GM21786 (cell line): Measurements from ENCODE around the gene ZNF830.
A peak's percentile ranks its signal among the peaks of the same experiment; 100 is the strongest.
"Not testable (repeated sequence)": the region's sequence is repeated elsewhere in the genome, so short reads cannot be mapped to it uniquely, and the experiment has no call there.

Experiments
- ATAC-seq: cut with Tn5 transposase; IDR thresholded peaks from one replicate; pipeline ENCODE4 v1.9.1; 2021; ENCODE audit not compliant: unreplicated experiment

The ZNF830 gene

GRCh38 chr17:34961093-34961911 is at the start of gene ZNF830, which contains the start of gene CCT6B:
TSS of gene ZNF830 (plus strand) at chr17:34961540. CDS start at chr17:34961567, 27 bp downstream.
TSS of gene CCT6B (minus strand) at chr17:34961460. CDS start at chr17:34961393, 67 bp downstream.
- peak; percentile 86 for ATAC-seq

GRCh38 chr17:34913001-34913400 is 48.3 kb upstream of the ZNF830 start:
- ATAC-seq: no peak

- ATAC-seq: no peak
These were observed 45.2 kb upstream of the ZNF830 start for GRCh38 chr17:34916120-34916519.

GRCh38 chr17:34917381-34917780 is 44.0 kb upstream of the ZNF830 start:
- ATAC-seq: no peak

- no peak for ATAC-seq
These were observed 40.7 kb upstream of the ZNF830 start for GRCh38 chr17:34920676-34921075.

DNA sequence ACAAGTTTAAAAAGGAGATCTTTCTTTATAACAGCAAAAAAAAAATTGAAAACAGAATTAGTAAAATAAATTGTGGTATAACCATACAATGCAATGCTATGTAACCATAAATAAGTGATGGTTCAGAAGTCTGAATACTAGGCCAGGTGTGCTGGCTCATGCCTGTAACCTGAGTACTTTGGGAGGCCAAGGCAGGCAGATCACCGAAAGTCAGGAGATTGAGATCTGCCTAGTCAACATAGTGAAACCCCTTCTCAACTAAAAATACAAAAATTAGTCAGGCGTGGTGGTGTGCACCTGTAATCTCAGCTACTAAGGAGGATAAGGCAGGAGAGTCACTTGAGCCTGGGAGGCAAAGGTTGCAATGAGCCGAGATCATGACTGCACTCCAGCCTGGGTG is 34.7 kb upstream of the ZNF830 start:
- no peak for ATAC-seq

DNA sequence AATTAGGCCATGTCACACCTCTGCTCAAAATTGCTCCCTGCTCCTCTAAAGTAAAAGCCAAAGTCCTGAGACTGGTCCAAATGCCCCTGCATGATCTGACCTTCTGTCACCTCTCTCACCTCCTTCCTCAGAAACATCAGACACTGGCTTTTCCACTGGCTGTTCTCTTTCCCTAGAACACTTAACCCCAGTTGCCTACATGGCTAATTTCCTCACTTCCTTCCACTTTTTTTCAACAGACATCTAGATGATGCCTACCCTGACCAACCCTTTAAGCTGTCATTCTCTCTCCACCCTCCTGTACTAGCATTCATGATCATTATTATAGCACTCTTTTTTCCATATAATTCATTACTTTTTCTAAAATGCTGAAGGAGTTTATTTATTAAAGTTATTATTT is 31.1 kb upstream of the ZNF830 start:
- no peak for ATAC-seq

- ATAC-seq: not testable (repeated sequence)
These were observed 10.6 kb upstream of the ZNF830 start for GRCh38 chr17:34950780-34951179.

DNA sequence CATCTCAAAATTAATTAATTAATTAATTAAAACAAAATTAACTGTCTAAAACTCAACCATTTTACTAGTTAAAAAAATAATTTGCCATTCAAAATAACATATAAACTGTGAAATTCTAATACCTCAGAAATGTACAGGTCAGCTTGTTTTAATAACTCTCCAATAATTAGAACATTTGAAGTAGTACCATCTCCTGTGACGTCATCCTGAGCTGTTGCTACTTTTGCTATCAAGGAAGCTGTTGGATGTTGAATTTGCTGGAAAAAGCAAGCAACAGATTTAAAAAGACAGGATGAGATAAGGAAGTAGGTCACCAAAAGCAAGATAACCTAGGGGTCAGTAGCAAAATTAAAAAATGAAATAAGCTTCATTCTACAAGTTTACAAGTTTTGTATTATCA is 2.9 kb upstream of the ZNF830 start:
- ATAC-seq: no peak

GRCh38 chr17:34974179-34974578 is 12.8 kb downstream of the ZNF830 start:
- no peak for ATAC-seq

GRCh38 chr17:34974794-34975785 is 13.8 kb downstream of the ZNF830 start:
- ATAC-seq: no peak

DNA sequence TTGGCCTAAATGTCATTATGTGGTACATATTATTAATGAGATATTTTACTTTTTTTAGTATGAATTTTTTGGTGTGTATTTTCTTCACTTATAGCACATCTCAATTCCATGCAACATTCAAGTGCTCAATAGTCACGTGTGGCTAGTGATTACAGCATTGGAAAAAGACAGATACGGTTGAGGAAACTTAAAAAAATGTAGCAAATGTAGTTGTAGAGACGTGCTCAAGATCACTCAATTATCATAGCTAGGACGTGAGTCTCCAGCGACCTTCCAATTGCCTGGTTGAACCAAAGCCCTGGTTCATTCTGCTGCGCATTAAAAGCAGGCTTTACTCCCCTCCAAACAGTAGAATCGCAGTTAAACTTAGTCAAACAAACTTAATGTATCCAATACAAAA is 17.8 kb downstream of the ZNF830 start:
- no peak for ATAC-seq

DNA sequence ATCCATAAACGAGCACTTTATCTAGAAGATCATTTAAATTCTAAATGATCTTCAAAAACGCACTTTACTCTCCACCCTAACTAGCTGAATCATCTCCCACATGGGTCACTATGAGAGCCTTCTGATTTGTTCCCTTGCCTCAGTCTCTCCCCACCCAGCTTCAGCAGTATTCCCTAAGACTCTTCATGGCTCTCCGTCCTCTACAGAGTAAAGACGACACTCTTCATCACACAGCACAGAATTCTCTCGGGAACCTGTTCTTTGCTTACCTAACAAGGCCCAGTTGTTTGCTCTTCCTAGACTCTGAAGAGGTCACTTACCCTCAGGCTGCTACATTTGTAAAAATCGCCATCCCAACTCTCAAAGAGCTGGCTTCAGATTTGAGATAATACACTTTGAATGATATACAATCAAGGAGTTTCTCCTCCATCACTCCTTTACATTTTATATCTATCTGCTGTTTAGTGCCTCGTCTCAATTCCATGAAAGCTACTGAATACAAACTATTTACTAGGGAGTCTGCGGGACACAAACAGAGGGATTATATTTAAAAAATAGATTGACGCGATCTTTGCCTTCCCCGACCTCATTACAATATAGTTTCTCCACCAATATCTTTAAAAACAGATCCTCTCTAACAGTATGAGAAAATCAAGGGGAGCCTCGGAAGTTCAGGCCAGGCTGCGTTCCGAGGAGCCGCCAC is 18.5 kb downstream of the ZNF830 start:
- no peak for ATAC-seq

- ATAC-seq: peak; percentile 75
These were observed 19.0 kb downstream of the ZNF830 start, which contains the start of gene LIG3 for GRCh38 chr17:34980353-34980680. TSS of gene LIG3 (plus strand) at chr17:34980512. CDS start at chr17:34983006, 2,494 bp downstream.

DNA sequence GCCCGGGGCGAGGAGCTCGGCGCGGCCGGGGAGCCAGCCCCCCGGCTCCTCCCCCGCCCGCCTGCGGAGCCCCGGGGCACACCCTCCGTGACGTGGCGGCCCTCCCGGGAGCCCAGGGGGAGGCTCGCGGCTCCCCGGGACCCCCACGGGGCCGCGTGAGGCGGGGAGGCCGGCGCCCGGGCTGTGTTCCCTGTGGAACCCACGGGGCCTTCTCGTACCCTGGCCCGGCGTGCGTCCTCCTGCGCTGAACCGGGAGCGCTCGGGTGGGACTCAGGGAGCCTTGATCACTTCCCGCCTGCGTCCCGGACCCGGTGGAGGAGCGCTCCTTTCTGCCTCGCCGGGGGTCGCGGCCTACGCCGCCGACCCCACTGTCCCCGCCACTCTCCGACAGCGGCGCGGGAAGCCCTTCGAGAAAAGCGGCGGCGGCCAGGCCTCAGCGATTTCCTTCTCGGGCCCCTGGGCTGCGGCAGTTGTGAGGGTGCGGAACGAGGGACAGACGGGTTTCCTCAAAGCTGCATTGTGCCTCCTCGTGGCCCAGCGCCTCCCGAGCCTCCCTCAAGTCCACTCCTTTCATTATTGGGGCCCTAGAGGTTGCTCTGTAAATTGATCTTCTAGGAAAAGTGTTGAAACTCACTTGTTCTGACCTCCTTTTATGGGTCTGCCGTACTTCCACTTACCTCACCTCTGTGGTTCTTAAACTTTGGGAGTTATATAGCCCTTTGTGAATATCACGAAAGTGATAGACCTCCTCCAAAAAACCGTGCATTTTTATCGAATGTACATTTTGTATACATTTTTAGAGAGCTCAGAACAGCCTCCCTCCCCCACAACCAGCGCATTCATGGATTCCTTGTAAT is 19.6 kb downstream of the ZNF830 start:
- ATAC-seq: peak; percentile 72

- no peak for ATAC-seq
These were observed 20.4 kb downstream of the ZNF830 start for GRCh38 chr17:34981538-34982241.

DNA sequence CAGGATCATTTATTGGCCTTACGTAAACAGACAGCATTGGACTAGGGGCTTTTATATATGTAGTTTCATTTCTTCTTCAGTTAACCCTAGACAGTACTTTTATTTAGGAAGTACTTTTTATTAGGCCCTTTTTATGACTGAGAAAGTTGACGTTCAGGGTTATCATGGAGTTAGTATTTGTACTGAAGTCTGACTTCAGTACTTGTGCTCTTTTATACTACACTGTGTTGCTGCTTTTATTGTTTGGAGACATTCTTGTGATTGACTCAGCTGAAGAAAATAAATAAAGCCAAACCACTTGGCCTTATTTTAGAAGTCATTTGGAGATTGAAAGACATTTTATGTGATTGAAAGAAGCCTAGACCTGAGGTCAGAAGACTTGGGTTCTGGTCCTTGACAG is 25.9 kb downstream of the ZNF830 start:
- ATAC-seq: no peak

- ATAC-seq: no peak
These were observed 27.3 kb downstream of the ZNF830 start for GRCh38 chr17:34988644-34989043.

- no peak for ATAC-seq
These were observed 28.1 kb downstream of the ZNF830 start for GRCh38 chr17:34989473-34989872.
